Activated gamma-delta T cell treated with anti-CD3 and anti-CD28 coated beads, Interleukin-2, amount 50 U/mL, for 16 hours (primary cell): Measurements from ENCODE around the gene SLC37A2.

Experiments
- DNase-seq: peaks from one replicate; pipeline ENCODE4 v3.0.0-alpha.2; 2020; ENCODE audit warnings: low read depth

The SLC37A2 gene

DNA sequence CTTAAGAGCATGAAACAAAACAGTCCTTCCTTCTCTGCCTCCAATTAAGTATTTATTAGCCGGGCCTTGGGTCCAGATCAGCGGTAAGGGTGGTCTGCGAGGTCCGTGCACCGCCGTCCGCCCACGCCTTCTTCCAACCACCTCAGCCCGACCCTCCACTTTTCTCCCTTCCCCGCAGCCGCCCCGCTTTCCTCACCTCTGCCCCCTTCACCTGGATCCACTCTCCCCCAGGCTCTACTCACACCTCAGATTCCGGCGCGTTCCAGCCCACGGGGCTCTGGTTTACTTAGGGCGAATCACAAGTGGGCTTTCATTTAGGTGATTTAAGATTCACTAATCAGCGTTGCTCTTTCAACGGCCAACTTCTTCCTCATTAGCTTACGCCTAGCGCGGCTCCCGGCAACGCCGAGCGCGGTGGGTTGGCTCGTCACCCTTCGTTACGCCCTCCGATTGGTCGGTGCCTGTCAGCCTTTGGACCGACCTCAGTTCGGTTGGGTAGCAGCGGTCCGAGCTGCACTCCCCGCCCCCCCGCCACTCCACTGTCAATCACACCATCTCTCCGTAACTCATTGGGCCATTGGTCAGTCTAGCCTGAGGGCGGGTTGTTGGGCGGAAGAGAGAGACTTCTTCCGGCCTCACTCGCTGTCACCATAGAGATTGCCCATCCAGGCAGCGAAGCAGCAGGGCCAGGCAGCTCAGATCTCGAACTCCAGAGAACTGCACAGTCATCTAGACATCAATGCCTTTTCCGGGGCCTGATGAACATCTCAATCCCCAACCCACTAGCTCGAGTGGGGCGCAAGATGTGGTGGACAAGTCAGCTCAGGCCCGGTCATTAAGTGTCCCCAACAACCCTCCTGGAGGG lies 48.5 kb downstream of the SLC37A2 start, which contains the start of gene TMEM218:
TSS of gene TMEM218 (minus strand) at position 284 of the 865 bp plus-strand sequence. CDS start 9,385 bp downstream, outside the sequence.
- peak; percentile 94 for DNase-seq

DNA sequence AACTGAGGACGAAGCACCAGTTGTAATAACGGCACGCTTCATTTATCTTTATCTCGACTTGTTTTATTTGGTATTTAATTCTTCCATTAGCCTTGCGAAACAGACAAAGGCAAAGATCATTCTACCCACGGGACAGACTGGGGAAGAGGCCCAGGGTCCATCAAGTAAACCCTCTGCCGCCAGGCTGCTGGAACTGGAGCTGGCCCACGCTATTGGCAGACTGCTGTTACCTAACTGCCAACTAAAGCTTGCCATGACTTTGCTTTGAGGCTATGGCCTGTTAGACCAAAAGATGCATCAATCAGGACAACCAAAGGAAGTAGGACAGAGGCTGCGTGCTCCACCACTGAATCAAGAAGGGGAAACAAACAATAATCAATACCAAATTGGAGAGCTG lies 49.1 kb downstream of the SLC37A2 start:
- no peak for DNase-seq

DNA sequence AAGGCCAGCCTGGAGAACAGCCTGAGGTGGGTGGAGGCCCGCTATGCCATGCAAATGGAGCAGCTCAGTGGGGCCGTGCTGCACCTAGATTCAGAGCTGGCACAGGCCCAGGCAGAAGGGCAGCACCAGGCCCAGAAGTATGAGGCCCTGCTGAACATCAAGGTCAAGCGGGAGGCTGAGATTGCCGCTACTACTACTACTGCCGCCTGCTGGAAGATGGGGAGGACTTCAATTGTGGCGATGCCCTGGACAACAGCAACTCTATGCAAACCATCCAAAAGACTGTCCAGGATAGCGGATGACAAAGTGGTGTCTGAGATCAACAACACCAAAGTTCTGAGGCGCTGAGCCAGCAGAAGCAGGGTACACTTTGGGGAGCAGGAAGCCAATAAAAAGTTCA lies 51.4 kb downstream of the SLC37A2 start:
- no peak for DNase-seq

DNA sequence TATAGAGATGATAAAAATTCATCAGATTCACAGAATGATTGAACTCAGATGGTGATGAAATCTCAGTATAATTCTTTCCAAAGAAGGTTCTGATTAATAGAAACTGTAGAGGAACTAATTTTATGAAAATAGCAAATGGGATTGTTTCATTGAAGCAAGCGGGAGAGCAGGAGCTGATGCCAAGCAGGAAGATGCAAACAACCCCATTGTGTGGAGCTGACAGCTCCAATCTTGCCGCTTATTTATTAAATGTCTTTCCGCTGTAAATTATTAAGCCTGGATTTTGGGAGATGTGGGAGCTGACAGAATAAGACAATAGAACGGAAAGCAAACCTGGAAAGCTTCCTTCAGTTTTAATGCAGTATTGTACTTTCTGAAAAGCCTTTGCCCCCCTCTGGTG lies 54.3 kb downstream of the SLC37A2 start:
- no peak for DNase-seq

DNA sequence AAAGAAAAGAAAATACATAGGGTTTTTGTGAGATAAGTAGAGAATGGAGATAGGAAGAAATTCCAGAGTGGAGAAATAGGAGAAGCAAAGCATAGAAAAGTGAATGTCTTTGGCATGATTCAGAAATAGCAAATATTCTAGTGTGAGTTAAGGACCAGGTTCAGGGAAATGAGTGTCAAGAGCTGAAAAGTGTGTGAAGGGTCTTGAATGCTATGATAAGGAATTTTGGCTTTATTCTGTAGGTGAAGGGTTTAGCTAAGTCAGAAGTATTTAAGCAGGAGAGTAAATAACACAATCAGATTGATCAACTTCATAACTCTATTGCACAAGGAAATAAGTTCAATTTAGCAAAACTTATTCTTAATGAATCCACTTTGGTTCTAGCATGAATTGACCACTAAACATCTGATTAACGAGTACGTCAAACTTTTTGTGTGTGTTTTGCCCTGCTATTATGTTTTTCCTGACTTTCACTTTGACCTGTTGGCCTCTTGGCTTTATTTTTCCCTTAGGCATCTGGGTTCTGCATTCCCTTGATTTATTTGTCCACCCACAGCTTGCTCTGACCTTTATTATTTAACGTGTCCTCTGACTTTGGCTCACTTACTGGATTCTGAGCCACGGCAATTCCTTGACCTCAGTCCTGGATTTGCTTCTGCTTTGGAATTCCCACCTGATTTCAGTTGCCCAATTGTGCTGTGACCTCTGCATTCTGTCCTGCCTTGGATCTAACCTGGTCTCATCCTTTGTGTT lies 60.3 kb downstream of the SLC37A2 start:
- no peak for DNase-seq

DNA sequence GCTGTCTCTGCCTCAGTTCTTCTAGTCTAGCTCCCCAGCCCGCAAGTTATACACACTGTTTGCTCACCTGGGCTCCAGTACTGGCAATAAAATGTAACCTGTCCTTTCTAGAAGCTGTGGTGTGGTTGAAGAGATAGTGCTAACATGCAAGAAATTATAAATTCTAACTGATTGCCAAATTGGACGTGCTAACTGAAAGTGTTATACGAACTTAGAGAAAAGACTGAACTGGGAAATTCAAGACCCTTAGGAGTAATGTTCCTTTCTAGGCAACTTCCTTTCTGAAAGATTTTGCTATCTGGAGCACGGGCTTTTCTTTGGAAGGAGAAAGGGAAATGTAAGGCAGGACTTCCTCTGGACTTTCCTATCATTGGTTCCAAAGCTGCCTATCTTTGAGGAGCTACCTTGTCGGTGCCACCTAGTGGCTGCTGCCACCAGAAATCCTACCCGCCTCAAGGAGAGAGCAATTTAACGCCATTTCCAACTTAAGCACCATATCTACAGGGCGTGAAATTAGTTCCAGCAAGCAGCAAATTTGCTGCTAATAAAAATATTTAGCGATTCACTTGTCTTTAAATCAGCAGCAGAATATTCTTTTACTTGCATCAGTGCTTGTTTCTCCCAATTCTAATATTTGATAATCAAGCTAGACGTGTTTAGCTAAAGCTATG lies 61.0 kb downstream of the SLC37A2 start:
- no peak for DNase-seq

DNA sequence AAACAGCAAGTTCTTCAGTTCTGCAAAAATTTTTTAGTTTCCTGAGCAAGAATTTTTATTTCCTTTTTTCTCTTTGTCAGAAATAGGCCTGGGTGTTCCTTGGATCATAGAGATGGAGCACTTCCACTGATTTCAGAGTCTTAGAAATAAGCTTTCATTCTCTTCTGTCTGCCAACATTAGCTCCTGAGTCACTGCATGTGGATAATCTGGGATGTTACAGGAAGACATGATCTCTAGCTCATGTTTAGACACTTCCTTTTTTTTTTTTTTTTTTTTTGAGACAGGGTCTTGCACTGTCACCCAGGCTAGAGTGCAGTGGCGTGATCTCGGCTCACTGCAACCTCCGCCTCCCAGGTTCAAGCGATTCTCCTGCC lies 61.5 kb downstream of the SLC37A2 start:
- DNase-seq = no peak

DNA sequence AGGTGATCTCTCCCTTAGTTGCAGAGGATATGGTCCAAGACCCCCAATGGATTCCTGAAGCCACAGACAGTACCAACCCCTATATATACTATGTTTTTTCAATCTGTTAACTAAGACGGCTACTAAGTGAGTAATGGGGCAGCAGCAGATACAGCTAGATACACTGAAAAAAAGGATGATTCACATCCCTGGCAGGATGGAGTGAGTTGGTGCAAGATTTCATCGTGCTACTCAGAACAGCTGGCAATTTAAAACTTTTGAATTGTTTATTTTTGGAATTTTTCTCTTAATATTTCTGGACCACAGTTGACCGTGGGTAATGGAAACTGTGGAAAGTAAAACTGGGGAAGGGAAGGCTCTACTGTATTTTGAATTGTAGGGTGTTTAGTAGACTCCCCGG lies 65.3 kb downstream of the SLC37A2 start:
- DNase-seq = no peak

DNA sequence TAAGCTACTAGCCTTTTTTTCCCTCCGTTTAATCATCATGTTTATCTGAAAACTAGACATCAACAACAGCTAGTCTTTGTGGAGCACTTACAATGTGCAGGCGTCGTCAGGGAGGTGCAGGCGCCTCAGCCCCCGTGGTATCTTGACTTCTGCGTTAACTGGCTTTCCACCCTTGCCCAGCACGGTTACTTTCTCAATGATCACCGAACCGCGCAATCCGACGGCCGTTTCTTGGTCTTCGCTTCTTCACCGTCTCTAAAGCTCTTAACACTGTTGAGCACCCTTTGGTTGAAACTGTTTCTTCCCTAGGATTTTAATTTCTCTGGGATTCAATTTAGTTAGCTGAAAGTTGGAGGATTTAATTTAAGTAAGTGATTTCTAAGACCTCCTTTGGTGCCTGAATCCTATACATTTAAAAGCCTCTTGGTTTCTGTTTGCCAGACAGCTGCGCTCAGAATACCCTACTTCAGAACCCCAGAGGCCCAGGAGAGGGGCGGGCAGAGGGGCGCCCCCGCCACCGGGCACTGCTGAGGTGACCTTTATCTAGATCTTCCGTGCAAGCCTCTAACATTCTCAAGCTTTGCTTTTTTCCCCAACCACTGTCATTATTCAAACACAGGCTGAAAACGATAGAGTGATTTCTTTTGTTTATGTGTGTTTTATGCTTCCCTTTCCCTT lies 66.3 kb downstream of the SLC37A2 start:
- no peak for DNase-seq

DNA sequence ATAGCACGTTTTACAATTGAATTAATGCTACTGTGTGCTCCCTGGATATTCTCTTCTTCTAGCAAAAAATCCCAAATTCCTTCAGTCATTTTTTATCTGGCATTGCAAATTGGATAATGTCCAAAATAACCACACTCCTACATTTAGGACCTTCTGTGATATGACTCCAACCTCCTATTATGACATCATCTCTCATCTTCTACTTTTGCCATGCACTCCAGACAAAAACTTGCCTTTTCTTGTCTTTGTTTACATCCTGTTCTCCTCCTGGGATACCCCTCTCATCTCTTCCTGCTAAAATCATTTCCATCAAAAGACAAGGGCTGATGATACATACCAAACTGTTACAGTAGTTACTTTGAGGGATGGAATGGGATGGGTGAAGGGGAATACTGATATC lies 69.0 kb downstream of the SLC37A2 start:
- no peak for DNase-seq

DNA sequence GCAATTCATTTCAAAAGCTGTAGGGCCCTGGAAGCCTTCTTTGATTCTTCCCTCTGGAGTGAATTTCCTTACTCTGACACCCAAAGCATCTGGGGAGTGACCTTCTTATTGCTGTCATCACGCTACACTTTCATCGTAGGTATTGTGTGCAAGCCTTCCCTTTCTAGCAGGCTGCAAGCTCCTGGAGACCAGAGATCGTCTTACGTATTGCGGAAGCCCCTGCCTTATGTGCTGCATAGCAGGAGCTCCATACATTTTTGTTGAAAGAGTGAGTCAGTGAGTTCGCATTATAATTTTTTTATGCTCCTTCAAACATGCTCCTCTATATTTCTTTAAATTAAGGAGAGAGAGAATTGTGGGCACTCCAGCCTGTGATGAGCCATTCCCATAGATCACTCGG lies 69.5 kb downstream of the SLC37A2 start:
- no peak for DNase-seq

DNA sequence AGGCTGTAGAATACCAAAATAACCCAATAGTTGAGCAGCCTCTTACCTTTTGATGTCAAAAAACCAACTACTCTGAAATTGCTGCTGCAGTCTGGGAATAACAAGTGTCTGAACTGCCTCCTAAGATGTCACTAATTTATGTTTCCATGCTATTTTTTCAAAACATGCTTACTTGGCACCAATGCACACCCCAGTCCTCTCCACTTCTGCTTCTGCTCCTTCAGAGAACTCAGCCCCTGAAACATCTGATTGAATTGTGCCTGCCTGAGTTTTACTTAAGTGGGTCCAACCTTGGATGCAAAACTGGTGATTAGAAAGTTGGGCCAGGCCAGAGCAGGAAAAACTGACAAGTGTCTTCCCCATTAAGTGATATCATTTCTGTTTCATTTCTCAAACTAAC lies 72.9 kb downstream of the SLC37A2 start:
- no peak for DNase-seq

DNA sequence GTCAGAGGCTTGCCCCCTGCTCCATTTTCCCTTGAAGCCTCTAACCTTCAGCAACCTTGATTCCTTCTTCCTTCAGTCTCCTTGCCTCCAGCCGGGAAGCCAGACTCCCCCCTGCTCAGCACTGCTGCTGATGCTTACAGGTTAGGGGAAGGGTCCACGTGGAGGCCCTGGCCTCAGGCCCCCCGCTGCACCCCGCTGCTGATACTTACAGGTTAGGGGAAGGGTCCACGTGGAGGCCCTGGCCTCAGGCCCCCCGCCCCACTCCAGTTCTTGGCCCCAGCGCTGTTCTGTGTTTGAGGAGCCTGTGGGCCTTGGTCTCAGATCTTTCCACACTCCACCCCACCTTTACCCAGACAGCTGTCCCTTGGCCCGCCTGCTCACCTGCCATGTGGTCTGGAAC lies 75.9 kb downstream of the SLC37A2 start:
- no peak for DNase-seq

DNA sequence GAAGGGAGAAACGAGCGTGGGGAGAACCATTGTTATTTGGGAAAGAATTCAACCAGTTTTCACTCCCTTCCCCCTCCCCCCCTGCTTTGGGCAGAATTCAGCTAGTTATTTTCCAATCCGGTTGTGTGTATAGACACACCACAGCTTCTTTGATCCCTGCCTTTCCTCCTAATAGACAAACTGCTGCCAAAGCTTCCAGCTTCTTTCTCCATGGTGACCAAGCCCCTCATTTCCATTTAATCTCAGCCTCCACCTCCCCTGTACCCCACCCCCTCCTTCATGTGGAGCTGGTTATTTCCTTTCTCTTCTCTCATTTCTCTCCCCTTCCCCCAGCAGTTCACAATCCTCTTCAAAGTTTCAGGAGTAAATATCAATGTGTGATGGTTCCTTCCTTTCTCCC lies 76.7 kb downstream of the SLC37A2 start:
- no peak for DNase-seq
